Panc1 (cell line): ENCODE data around the gene FOXI3. TPM values are rescaled to one million over a fixed set of nuclear protein-coding genes. Genes with fewer than 3 reads are reported as not detected.
"Not testable (repeated sequence)": the region's sequence is repeated elsewhere in the genome, so short reads cannot be mapped to it uniquely, and the experiment has no call there.

ENCODE experiments used
- ATAC-seq: fragments of 200-7000 bp; cut with Tn5 transposase; 2 replicates; pipeline ENCODE4 v1.9.1; 2020; ENCODE audit warnings: mild to moderate bottlenecking, moderate library complexity
- BruUV-seq: library from RNA; stranded (reverse); fragments of 400-500 nt; replicated peaks from 2 replicates; lab custom pipeline; 2021; lab: Mats Ljungman, UMichigan
- CTCF ChIA-PET: fragments of 300-600 bp; sonication (Branson Sonifier 250); formaldehyde crosslinking; loops from one replicate; lab custom pipeline; 2022; ENCODE audit warnings: antibody characterized with exemption; lab: Charles Lee
- POLR2A ChIA-PET: fragments of 300-600 bp; sonication (Branson Sonifier 250); formaldehyde crosslinking; loops from one replicate; lab custom pipeline; 2022; ENCODE audit warnings: antibody characterized with exemption; lab: Charles Lee
- DNase-seq: peaks from one replicate; pipeline ENCODE4 v3.0.0-alpha.2; 2010; ENCODE audit warnings: low read depth, low spot score
- H3K27ac ChIP-seq: 2 replicates; pipeline ENCODE4 v1.5.1; 2011; ENCODE audit warnings: mild to moderate bottlenecking, low read length, inconsistent platforms
- H3K27me3 ChIP-seq: fragments of 200-500 bp; sonication (Bioruptor generic); 2 replicates; pipeline ENCODE4 v1.6.0; 2014; ENCODE audit warnings: low read length, inconsistent platforms; ENCODE audit not compliant: control insufficient read depth, insufficient read depth
- H3K36me3 ChIP-seq: fragments of 200-500 bp; sonication (Bioruptor generic); 2 replicates; pipeline ENCODE4 v1.5.1; 2014; ENCODE audit warnings: inconsistent platforms, mild to moderate bottlenecking, low read length, moderate library complexity; ENCODE audit not compliant: control insufficient read depth, insufficient read depth
- H3K4me1 ChIP-seq: 2 replicates; pipeline ENCODE4 v1.5.1; 2011; ENCODE audit warnings: inconsistent platforms, mild to moderate bottlenecking, low read length, moderate library complexity; ENCODE audit not compliant: control insufficient read depth, insufficient read depth
- H3K4me3 ChIP-seq, 2 experiments: 2 replicates each; pipeline ENCODE4 v1.5.1; 2011 to 2012; ENCODE audit warnings: low read depth in 2 of 2, low read length in 2 of 2, mild to moderate bottlenecking in 2 of 2, inconsistent platforms in 1 of 2, moderate library complexity in 1 of 2
- H3K9me3 ChIP-seq: fragments of 200-500 bp; sonication (Bioruptor generic); 2 replicates; pipeline ENCODE4 v1.5.1; 2014; ENCODE audit warnings: low read depth, mild to moderate bottlenecking, inconsistent platforms, low read length, moderate library complexity; ENCODE audit not compliant: control insufficient read depth, insufficient read depth
- POLR2AphosphoS5 ChIP-seq: IDR thresholded peaks from 2 replicates; pipeline ENCODE4 v1.6.1; 2012; ENCODE audit warnings: mild to moderate bottlenecking, low read depth, low read length, moderate library complexity
- REST ChIP-seq, 2 experiments: IDR thresholded peaks; 2 replicates each; pipeline ENCODE4 v1.6.1; 2011 to 2012; ENCODE audit warnings: low read depth in 2 of 2, control low read depth in 1 of 2, low read length in 1 of 2, mild to moderate bottlenecking in 1 of 2, moderate library complexity in 1 of 2; ENCODE audit not compliant: insufficient read depth in 1 of 2
- SIN3A ChIP-seq: IDR thresholded peaks from 2 replicates; pipeline ENCODE4 v1.6.1; 2012; ENCODE audit warnings: low read depth, mild to moderate bottlenecking, low read length, moderate library complexity, borderline replicate concordance; ENCODE audit not compliant: insufficient read depth
- TCF7L2 ChIP-seq: IDR thresholded peaks from 2 replicates; pipeline ENCODE4 v1.6.1; 2011; ENCODE audit warnings: mild to moderate bottlenecking, low read depth, low read length, inconsistent platforms
- in situ Hi-C: cut with HindIII; loops from 2 replicates; pipeline ENCODE4 v1.10.0; 2016; ENCODE audit warnings: low sequenced_read_pairs, low pct_unique_long_range_greater_than_20kb
- intact Hi-C: fragments of 100-400 bp; cut with micrococcal nuclease; formaldehyde crosslinking; loops from one replicate; pipeline ENCODE4 v1.10.0; 2022; ENCODE audit not compliant: unreplicated experiment
- total RNA-seq: library from RNA; stranded (reverse); gene quantifications from one replicate; pipeline ENCODE4 v1.2.1, GENCODE V29; 2021; ENCODE audit not compliant: unreplicated experiment
- TF ChIP-seq, protein P1 (sequence below): fragments of 450-650 bp; IDR thresholded peaks from 2 replicates; pipeline ENCODE4 v1.5.1; 2017; ENCODE audit warnings: mild to moderate bottlenecking

Gene FOXI3
- total RNA-seq, 1 experiment from 2014 or later = not detected

- DNase-seq = no peak
- Histone ChIP-seq H3K4me1 (no peaks in the 10 kb centered on the region), H3K4me3 (no peak overlapping the region), H3K9me3 (no peaks in the 10 kb centered on the region), H3K27ac (no peak overlapping the region), H3K27me3 (no peaks in the 10 kb centered on the region), H3K36me3 (no peaks in the 10 kb centered on the region)
- no peak for ATAC-seq
- no TSS peak for BruUV-seq
- ChIA-PET CTCF (no interaction called here), POLR2A (no interaction called here)
- in situ Hi-C loops = no loop called here
- TF ChIP-seq POLR2AphosphoS5 (no peak), SIN3A (no peak), REST (IDR thresholded peaks at IDR 0.05; ENCODE audit: insufficient read depth in 1 of 2, low read depth in 2 of 2, low read length in 1 of 2) (no peak), TCF7L2 (no peak)
- TF ChIP-seq, protein P1, sequence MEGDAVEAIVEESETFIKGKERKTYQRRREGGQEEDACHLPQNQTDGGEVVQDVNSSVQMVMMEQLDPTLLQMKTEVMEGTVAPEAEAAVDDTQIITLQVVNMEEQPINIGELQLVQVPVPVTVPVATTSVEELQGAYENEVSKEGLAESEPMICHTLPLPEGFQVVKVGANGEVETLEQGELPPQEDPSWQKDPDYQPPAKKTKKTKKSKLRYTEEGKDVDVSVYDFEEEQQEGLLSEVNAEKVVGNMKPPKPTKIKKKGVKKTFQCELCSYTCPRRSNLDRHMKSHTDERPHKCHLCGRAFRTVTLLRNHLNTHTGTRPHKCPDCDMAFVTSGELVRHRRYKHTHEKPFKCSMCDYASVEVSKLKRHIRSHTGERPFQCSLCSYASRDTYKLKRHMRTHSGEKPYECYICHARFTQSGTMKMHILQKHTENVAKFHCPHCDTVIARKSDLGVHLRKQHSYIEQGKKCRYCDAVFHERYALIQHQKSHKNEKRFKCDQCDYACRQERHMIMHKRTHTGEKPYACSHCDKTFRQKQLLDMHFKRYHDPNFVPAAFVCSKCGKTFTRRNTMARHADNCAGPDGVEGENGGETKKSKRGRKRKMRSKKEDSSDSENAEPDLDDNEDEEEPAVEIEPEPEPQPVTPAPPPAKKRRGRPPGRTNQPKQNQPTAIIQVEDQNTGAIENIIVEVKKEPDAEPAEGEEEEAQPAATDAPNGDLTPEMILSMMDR = no peak
- intact Hi-C loops = no loop called here
Measured at GRCh38 chr2:88429929-88430328, 22.6 kb downstream of the FOXI3 start.

DNA sequence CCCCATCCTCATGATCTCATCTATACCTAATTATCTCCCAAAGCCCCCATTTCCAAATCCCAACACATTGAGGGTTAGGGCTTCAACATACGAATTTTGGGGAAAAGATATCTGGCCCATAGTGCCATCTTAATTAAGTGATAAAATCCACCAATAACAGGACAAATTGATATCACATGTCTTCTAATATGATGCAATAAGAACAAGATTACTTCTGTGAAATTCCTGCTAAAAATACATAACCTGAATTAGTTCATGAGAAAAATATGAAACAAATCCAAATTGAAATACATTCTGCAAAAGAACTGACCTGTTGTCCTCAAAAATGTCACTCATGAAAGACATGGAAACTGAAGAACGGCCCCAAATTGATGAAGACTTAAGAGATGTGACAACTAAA is 28.8 kb downstream of the FOXI3 start:
- intact Hi-C loops = no loop called here
- POLR2A ChIA-PET = no interaction called here
- Histone ChIP-seq H3K27me3 (no peaks in the 10 kb centered on the region), H3K36me3 (no peaks in the 10 kb centered on the region), H3K4me3 (no peak overlapping the region), H3K4me1 (no peaks in the 10 kb centered on the region), H3K27ac (no peak overlapping the region), H3K9me3 (no peaks in the 10 kb centered on the region)
- DNase-seq (no peak), ATAC-seq (no peak)
- in situ Hi-C loops = no loop called here
- TF ChIP-seq POLR2AphosphoS5 (no peak), TCF7L2 (no peak), REST (IDR thresholded peaks at IDR 0.05; ENCODE audit: insufficient read depth in 1 of 2, low read depth in 2 of 2, low read length in 1 of 2) (no peak), SIN3A (no peak)
- TF ChIP-seq, protein P1 = no peak
- CTCF ChIA-PET = interaction anchor here (0.7 kb wide), 1 partner anchor 232 kb away, joined by 3 read pairs; no protein-coding TSS in a partner anchor
- no TSS peak for BruUV-seq

DNA sequence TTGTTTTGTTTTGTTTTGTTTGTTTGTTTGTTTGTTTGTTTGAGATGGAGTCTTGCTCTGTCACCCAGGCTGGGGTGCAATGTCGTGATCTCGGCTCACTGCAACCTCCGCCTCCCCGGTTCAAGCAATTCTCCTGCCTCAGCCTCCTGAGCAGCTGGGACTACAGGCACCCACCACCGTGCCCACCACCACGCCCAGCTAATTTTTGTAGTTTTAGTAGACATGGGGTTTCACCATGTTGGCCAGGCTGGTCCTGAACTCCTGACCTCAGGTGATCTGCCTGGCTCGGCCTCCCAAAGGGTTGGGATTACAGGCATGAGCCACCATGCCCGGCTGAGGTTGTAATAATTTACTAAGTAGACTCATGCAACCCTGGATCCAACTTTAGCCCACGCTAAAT is 33.4 kb downstream of the FOXI3 start:
- H3K9me3 ChIP-seq, CTCF ChIA-PET, in situ Hi-C loops, ATAC-seq, BruUV-seq, intact Hi-C loops, DNase-seq, H3K4me3 ChIP-seq, H3K27me3 ChIP-seq, H3K4me1 ChIP-seq, POLR2A ChIA-PET, H3K27ac ChIP-seq, H3K36me3 ChIP-seq: not testable (repeated sequence)
